Measurements from ENCODE around the gene KLHL12.

DNA sequence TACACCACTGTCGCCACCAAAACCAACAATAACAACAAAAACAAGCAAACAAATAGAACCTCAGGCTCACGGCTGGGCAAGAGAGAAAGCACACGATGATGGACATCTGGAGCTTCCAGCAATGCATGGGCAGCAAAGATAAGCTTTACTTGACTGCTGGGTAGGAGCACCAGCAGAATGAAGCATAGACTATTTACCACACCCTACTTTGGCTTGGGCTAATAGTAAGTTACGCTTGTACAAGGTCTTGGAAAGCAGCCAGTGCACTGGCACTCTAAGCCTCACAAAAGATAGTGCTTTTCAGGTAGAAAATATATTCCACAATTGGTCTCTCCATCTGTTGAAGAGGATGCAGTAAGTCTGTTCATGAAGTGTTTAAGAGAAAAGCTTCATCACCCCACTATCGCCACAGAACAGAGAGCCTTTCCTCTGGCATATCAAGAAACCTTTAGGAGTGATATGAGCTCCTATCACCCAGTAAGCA lies 17.4 kb upstream of the KLHL12 start:
- TF ChIP-seq, protein P1, sequence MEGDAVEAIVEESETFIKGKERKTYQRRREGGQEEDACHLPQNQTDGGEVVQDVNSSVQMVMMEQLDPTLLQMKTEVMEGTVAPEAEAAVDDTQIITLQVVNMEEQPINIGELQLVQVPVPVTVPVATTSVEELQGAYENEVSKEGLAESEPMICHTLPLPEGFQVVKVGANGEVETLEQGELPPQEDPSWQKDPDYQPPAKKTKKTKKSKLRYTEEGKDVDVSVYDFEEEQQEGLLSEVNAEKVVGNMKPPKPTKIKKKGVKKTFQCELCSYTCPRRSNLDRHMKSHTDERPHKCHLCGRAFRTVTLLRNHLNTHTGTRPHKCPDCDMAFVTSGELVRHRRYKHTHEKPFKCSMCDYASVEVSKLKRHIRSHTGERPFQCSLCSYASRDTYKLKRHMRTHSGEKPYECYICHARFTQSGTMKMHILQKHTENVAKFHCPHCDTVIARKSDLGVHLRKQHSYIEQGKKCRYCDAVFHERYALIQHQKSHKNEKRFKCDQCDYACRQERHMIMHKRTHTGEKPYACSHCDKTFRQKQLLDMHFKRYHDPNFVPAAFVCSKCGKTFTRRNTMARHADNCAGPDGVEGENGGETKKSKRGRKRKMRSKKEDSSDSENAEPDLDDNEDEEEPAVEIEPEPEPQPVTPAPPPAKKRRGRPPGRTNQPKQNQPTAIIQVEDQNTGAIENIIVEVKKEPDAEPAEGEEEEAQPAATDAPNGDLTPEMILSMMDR (IDR thresholded peaks at IDR 0.05) = no peak
- TF ChIP-seq JUNB (IDR thresholded peaks at IDR 0.05) (no peak), BHLHE40 (IDR thresholded peaks at IDR 0.05; ENCODE audit: low read depth, low read length) (no peak), EP300 (IDR thresholded peaks at IDR 0.05) (no peak), POLR2AphosphoS2 (conservative IDR thresholded peaks at IDR 0.05; ENCODE audit: low read length) (no peak), SMC3 (IDR thresholded peaks at IDR 0.05) (no peak), RFX5 (IDR thresholded peaks at IDR 0.05) (no peak), CHD2 (IDR thresholded peaks at IDR 0.05; ENCODE audit: low read length, partially characterized antibody) (no peak), JUN (IDR thresholded peaks at IDR 0.05) (no peak), MYC (IDR thresholded peaks at IDR 0.05; ENCODE audit: borderline replicate concordance, low read length) (no peak)
- TF ChIP-seq, protein P2, sequence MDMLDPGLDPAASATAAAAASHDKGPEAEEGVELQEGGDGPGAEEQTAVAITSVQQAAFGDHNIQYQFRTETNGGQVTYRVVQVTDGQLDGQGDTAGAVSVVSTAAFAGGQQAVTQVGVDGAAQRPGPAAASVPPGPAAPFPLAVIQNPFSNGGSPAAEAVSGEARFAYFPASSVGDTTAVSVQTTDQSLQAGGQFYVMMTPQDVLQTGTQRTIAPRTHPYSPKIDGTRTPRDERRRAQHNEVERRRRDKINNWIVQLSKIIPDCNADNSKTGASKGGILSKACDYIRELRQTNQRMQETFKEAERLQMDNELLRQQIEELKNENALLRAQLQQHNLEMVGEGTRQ (IDR thresholded peaks at IDR 0.05) = no peak
